ENCODE results near the gene ANO9. TPM values are rescaled to one million over a fixed set of nuclear protein-coding genes. Genes with fewer than 3 reads are reported as not detected.
"Not testable (repeated sequence)": the region's sequence is repeated elsewhere in the genome, so short reads cannot be mapped to it uniquely, and the experiment has no call there.

The ANO9 gene
- total RNA-seq, 1 donor from 2014 or later = 1.9 TPM

- Histone ChIP-seq H3K4me3 (ENCODE audit: insufficient read depth, low read depth, low read length) (no peak overlapping the region), H3K9ac (ENCODE audit: low read length) (no peak overlapping the region), H3K4me1 (ENCODE audit: insufficient read depth, low read length) (no peaks in the 10 kb centered on the region), H3K79me2 (ENCODE audit: insufficient read depth, low read length) (no peaks in the 10 kb centered on the region), H3K36me3 (ENCODE audit: insufficient read depth, low read length) (no peaks in the 10 kb centered on the region), H2AFZ (ENCODE audit: low read depth, low read length) (no peak overlapping the region), H3K27ac (ENCODE audit: low read depth, low read length) (no peak overlapping the region), H3K27me3 (ENCODE audit: insufficient read depth, low read length) (peaks cover 16% of the 10 kb centered on the region), H4K20me1 (ENCODE audit: insufficient read depth, low read length) (no peaks in the 10 kb centered on the region), H3K4me2 (ENCODE audit: low read length) (no peak overlapping the region), H3K9me3 (ENCODE audit: insufficient read depth, low read depth, low read length) (no peaks in the 10 kb centered on the region)
- Mint-ChIP-seq H3K27me3 (ENCODE audit: low read depth, unreplicated experiment) (peaks cover 15% of the 10 kb centered on the region), H3K4me1 (ENCODE audit: low read depth, unreplicated experiment) (peaks cover 5% of the 10 kb centered on the region), H3K36me3 (ENCODE audit: low read depth, unreplicated experiment) (peaks cover 2% of the 10 kb centered on the region), H3K4me3 (ENCODE audit: unreplicated experiment) (no peak overlapping the region), H3K9me3 (ENCODE audit: unreplicated experiment) (peaks cover 4% of the 10 kb centered on the region), H3K27ac (ENCODE audit: unreplicated experiment) (no peak overlapping the region)
- DNase-seq (ENCODE audit: low read depth) = no peak
- TF ChIP-seq CTCF (IDR thresholded peaks at IDR 0.05; ENCODE audit: insufficient read depth, low read depth, low read length) (no peak), EZH2 (IDR thresholded peaks at IDR 0.05; ENCODE audit: insufficient read depth, low read length) (no peak)
- FAIRE-seq = no peak
Measured at GRCh38 chr11:425301-425700, 16.5 kb downstream of the ANO9 start.

- not testable (repeated sequence) for H2AFZ ChIP-seq (ENCODE audit: low read depth, low read length); H3K9me3 ChIP-seq (ENCODE audit: insufficient read depth, low read depth, low read length); H3K4me1 ChIP-seq (ENCODE audit: insufficient read depth, low read length); H3K9ac ChIP-seq (ENCODE audit: low read length); H3K9me3 Mint-ChIP-seq (ENCODE audit: unreplicated experiment); H3K4me1 Mint-ChIP-seq (ENCODE audit: low read depth, unreplicated experiment); H3K27ac Mint-ChIP-seq (ENCODE audit: unreplicated experiment); H3K79me2 ChIP-seq (ENCODE audit: insufficient read depth, low read length); H3K4me2 ChIP-seq (ENCODE audit: low read length); DNase-seq (ENCODE audit: low read depth); H3K4me3 ChIP-seq (ENCODE audit: insufficient read depth, low read depth, low read length); H3K4me3 Mint-ChIP-seq (ENCODE audit: unreplicated experiment); H3K36me3 Mint-ChIP-seq (ENCODE audit: low read depth, unreplicated experiment); H3K27ac ChIP-seq (ENCODE audit: low read depth, low read length); FAIRE-seq; H4K20me1 ChIP-seq (ENCODE audit: insufficient read depth, low read length); H3K36me3 ChIP-seq (ENCODE audit: insufficient read depth, low read length)
- H3K27me3 ChIP-seq (ENCODE audit: insufficient read depth, low read length) = peaks cover 16% of the 10 kb centered on the region
- H3K27me3 Mint-ChIP-seq (ENCODE audit: low read depth, unreplicated experiment) = peaks cover 15% of the 10 kb centered on the region
Measured at GRCh38 chr11:424766-425165, 17.0 kb downstream of the ANO9 start.

- peaks cover 16% of the 10 kb centered on the region for H3K27me3 ChIP-seq (ENCODE audit: insufficient read depth, low read length)
- Mint-ChIP-seq H3K4me3 (ENCODE audit: unreplicated experiment) (no peak overlapping the region), H3K27ac (ENCODE audit: unreplicated experiment) (no peak overlapping the region)
Measured at GRCh38 chr11:424232-424631, 17.6 kb downstream of the ANO9 start.

More at GRCh38 chr11:424232-424631, 17.6 kb downstream of the ANO9 start:
- DNase-seq (ENCODE audit: low read depth) (no peak), FAIRE-seq (no peak)
- H3K4me1 Mint-ChIP-seq (ENCODE audit: low read depth, unreplicated experiment) = peaks cover 5% of the 10 kb centered on the region
- H3K36me3 Mint-ChIP-seq (ENCODE audit: low read depth, unreplicated experiment) = peaks cover 2% of the 10 kb centered on the region
- TF ChIP-seq EZH2 (IDR thresholded peaks at IDR 0.05; ENCODE audit: insufficient read depth, low read length) (no peak), CTCF (IDR thresholded peaks at IDR 0.05; ENCODE audit: insufficient read depth, low read depth, low read length) (no peak)
- no peak overlapping the region for H3K27ac ChIP-seq (ENCODE audit: low read depth, low read length)
- no peak overlapping the region for H3K4me3 ChIP-seq (ENCODE audit: insufficient read depth, low read depth, low read length)
- H3K4me2 ChIP-seq (ENCODE audit: low read length) = no peak overlapping the region
- H3K27me3 Mint-ChIP-seq (ENCODE audit: low read depth, unreplicated experiment) = peaks cover 15% of the 10 kb centered on the region
- no peaks in the 10 kb centered on the region for H3K79me2 ChIP-seq (ENCODE audit: insufficient read depth, low read length)
- H2AFZ ChIP-seq (ENCODE audit: low read depth, low read length) = no peak overlapping the region
- H3K36me3 ChIP-seq (ENCODE audit: insufficient read depth, low read length) = no peaks in the 10 kb centered on the region
- H3K4me1 ChIP-seq (ENCODE audit: insufficient read depth, low read length) = no peaks in the 10 kb centered on the region
- H3K9me3 ChIP-seq (ENCODE audit: insufficient read depth, low read depth, low read length) = no peaks in the 10 kb centered on the region
- H4K20me1 ChIP-seq (ENCODE audit: insufficient read depth, low read length) = no peaks in the 10 kb centered on the region
- H3K9me3 Mint-ChIP-seq (ENCODE audit: unreplicated experiment) = peaks cover 4% of the 10 kb centered on the region
- no peak overlapping the region for H3K9ac ChIP-seq (ENCODE audit: low read length)
